ENCODE results near the gene MAP1B.
"Not testable (repeated sequence)": the region's sequence is repeated elsewhere in the genome, so short reads cannot be mapped to it uniquely, and the experiment has no call there.

The MAP1B gene

GRCh38 chr5:72107131-72107900 is at the start of gene MAP1B:
Gene MAP1B (plus strand): TSS chr5:72107475. CDS start chr5:72107532, 57 bp downstream.
- peak; percentile 75 for DNase-seq (ENCODE audit: low spot score)

GRCh38 chr5:72057816-72058215 is 49.5 kb upstream of the MAP1B start:
- DNase-seq (ENCODE audit: low spot score), result no peak

DNA sequence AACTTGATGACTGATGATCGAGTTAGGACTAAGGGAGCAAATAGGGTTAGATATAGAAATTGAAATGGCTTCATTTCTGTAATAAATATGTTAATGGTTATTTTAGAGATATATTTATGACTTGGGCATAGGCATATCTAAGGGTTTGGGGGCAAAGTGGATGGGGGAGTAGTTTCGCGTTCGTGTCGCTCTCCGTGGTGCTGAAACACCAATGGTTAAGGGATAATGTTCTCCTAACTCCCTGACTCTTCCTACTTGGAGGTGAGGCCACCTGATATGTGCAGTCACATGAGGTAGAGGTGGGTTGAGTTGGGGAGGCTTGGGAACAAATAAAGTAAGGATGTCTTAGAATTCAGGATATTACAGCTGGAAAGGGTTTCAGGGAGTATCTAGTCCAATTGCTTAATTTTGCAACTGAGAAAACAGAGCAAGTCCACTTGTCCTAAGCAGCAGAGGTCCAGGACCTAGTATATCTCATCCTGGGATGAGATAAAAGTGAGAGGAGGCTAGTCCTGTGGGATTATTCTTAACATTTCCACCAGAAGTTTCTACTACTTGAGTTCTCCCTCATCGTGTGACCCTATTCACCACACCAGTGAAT is 44.0 kb upstream of the MAP1B start:
- DNase-seq (ENCODE audit: low spot score), result no peak

- no peak for DNase-seq (ENCODE audit: low spot score)
These were observed 42.3 kb upstream of the MAP1B start for GRCh38 chr5:72064801-72065570.

GRCh38 chr5:72065751-72066255 is 41.5 kb upstream of the MAP1B start:
- peak; percentile 25 for DNase-seq (ENCODE audit: low spot score)

DNA sequence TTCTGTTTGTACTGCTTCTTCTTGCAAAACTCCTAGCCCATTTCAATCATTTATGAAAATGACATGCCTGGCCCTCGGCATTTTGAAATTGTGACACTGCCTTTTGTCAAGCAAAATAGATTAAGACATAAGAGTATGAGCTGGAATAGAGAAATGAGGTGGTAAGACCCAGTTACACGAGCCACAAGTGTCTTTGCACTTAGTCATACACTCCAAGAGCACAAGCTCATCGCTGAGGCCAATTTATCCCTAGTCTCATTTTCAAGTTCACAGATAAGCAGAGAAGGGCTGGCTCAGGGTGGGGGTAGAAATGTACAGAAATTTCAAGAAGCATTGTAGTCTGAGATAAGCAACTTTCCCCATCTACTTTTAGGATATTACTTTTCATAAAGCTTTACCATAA is 40.6 kb upstream of the MAP1B start:
- DNase-seq (ENCODE audit: low spot score), result peak; percentile 66

GRCh38 chr5:72067682-72068470 is 39.4 kb upstream of the MAP1B start:
- DNase-seq (ENCODE audit: low spot score), result peak; percentile 71

DNA sequence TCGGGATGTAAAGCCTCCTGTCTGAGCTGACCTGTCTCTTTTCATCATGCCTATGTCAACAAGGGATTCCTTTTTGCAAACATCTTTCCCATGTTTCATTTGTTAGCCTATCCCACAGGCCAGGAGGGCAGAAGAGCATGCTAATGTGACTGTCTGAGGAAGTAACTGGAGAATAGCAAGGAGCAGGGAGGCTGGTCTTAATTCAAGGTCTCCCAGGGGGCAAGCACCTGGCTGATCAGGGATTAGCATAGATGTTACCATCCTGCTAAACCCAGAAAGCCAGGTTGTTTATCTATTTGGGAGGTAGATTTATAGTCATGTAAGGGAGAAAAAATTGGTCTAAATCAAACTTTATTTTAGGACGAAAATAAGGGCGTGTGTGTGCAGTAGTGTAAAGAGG is 36.7 kb upstream of the MAP1B start:
- no peak for DNase-seq (ENCODE audit: low spot score)

- no peak for DNase-seq (ENCODE audit: low spot score)
These were observed 35.4 kb upstream of the MAP1B start for GRCh38 chr5:72071906-72072305.

DNA sequence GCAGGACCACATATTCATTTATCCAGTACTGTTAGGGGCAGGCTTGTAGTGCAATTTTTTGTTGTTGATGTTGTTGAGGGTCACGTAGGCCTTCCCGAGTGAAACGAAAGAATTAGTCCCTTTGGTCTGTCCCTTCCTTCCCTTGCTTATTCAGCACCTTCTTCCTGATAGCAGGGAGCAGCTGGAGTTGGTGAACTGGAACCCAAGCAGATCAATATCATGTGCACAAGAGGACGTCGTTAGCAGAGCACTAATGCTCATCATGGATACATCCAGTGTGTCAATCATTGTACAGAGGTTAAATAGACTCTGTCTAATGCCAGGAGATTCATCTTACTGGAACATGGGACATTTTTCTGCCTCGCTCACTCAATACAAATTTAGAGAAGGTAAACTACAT is 33.0 kb upstream of the MAP1B start:
- no peak for DNase-seq (ENCODE audit: low spot score)

DNA sequence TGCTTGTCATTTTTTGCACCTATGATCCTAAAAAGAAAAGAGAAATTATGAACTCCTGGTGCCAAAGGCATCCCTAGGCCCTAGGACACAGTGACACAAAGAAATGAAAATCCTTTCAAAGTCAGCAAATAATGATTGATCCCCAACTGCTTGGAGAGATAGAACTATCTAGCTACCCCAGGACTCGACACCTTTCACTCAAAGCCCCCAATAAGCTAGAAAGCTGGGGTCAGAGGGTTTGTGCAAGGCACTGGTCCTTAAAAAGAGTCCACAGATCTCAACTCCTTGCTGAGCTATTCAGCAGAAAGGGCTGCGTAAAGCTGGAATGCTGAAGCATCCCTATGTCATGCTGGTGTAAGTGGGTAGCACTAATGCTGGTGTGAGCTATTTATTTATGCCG is 31.8 kb upstream of the MAP1B start:
- DNase-seq (ENCODE audit: low spot score), result no peak

- DNase-seq (ENCODE audit: low spot score), result no peak
These were observed 30.5 kb upstream of the MAP1B start for GRCh38 chr5:72076621-72077300.

GRCh38 chr5:72077390-72077789 is 29.9 kb upstream of the MAP1B start:
- no peak for DNase-seq (ENCODE audit: low spot score)

GRCh38 chr5:72079288-72079687 is 28.0 kb upstream of the MAP1B start:
- DNase-seq (ENCODE audit: low spot score), result no peak

- no peak for DNase-seq (ENCODE audit: low spot score)
These were observed 25.2 kb upstream of the MAP1B start for GRCh38 chr5:72082048-72082447.

DNA sequence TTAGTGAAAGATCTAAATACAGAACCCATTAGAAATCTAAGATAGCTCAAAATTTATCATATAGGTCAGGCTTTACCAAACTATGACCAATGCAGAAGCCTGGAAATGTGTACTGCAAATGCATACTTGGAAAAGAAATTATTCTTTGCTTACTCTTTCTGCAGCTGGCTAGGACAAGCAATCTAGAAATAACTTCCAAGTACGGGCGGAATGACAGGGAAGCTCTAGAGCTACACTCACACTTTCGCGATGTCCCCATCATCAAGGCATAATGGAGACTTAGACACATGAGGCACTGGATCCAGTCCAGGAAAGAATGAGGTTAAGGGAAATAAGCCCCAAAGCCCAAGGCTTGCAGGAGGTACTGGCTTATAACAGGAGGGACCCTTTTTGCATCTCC is 22.4 kb upstream of the MAP1B start:
- no peak for DNase-seq (ENCODE audit: low spot score)

DNA sequence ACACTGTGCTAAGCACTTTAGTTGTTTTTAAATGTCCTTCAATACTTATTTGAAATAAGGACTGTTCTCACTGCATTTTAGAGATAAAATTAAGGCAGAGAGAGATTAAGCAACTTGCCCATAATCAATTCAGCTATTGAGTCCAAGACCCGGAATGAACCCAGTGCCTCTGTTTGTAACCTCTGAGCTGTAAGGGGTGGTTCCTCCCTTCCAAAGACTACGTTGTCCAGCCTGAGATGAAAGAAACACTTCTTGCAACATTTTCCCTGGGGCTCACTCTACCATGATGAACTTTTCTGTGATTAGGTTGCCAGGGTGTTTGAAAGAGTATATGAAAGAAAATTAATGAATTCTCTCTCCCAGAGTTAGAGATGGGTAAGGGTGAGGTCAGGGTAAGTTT is 22.0 kb upstream of the MAP1B start:
- DNase-seq (ENCODE audit: low spot score), result no peak

DNA sequence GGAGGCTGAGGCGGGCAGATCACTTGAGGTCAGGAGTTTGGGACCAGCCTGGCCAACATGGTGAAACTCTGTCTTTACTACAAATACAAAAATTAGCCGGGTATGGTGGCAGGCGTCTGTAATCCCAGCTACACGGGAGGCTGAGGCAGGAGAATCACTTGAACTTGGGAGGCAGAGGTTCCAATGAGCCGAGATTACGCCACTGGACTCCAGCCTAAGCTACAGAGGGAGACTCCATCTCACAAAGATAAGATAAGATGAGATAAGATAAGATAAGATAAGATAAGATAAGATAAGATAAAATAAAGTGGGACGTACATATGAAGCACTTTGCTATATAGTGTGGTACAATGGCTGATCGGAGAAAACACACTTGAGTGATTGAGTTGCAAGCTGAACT is 17.6 kb upstream of the MAP1B start:
- not testable (repeated sequence) for DNase-seq (ENCODE audit: low spot score)

DNA sequence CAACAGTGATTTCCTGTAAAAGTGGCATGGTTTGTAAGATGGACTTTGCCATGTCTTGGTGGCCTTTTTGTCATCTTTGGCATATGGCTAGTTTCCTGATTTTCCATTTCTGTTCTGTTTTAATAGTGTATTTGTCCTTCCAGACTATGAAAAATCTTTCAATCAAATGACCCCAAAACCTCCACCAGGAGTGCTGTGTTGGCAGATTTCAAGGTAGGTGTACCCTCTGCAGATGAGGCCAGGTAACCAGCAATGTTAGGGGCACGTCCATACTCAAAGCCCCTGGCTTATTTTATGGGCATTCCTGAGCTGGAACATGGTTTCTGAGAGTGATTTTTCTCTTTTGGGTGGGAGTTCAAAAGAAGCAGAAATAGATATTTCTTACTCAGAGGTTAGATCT is 15.2 kb upstream of the MAP1B start:
- no peak for DNase-seq (ENCODE audit: low spot score)

- no peak for DNase-seq (ENCODE audit: low spot score)
These were observed 14.1 kb upstream of the MAP1B start for GRCh38 chr5:72093217-72093616.

- DNase-seq (ENCODE audit: low spot score), result no peak
These were observed 13.5 kb upstream of the MAP1B start for GRCh38 chr5:72093824-72094223.

Data from AG08396 (cell line).